A204.1 (cell line): ENCODE data around the gene ATP9A.
A peak's percentile ranks its signal among the peaks of the same experiment; 100 is the strongest.

Source experiments
- FAIRE-seq: peaks from 2 replicates; lab custom pipeline; 2012; peaks lifted over from hg19 to GRCh38; lab: Jason Lieb, UNC

ATP9A gene

GRCh38 chr20:51595744-51596143 is 172.4 kb downstream of the ATP9A start:
- no peak for FAIRE-seq

GRCh38 chr20:51595058-51595532 is 173.1 kb downstream of the ATP9A start:
- FAIRE-seq, result peak; percentile 84

GRCh38 chr20:51594236-51595057 is 173.7 kb downstream of the ATP9A start:
- no peak for FAIRE-seq

GRCh38 chr20:51593584-51593983 is 174.6 kb downstream of the ATP9A start:
- FAIRE-seq, result no peak

GRCh38 chr20:51592564-51592963 is 175.6 kb downstream of the ATP9A start:
- no peak for FAIRE-seq

GRCh38 chr20:51591871-51592270 is 176.3 kb downstream of the ATP9A start:
- no peak for FAIRE-seq

GRCh38 chr20:51588762-51589161 is 179.4 kb downstream of the ATP9A start:
- no peak for FAIRE-seq

GRCh38 chr20:51587145-51587544 is 181.0 kb downstream of the ATP9A start:
- no peak for FAIRE-seq

GRCh38 chr20:51586005-51586440 is 182.2 kb downstream of the ATP9A start:
- no peak for FAIRE-seq

GRCh38 chr20:51585148-51585547 is 183.0 kb downstream of the ATP9A start:
- no peak for FAIRE-seq

GRCh38 chr20:51584737-51585136 is 183.5 kb downstream of the ATP9A start:
- no peak for FAIRE-seq

GRCh38 chr20:51584116-51584515 is 184.1 kb downstream of the ATP9A start:
- FAIRE-seq, result no peak

GRCh38 chr20:51583499-51583898 is 184.7 kb downstream of the ATP9A start:
- no peak for FAIRE-seq

GRCh38 chr20:51583073-51583472 is 185.1 kb downstream of the ATP9A start:
- no peak for FAIRE-seq

- no peak for FAIRE-seq
Measured at GRCh38 chr20:51581571-51581970, 186.6 kb downstream of the ATP9A start.

- no peak for FAIRE-seq
Measured at GRCh38 chr20:51579137-51579536, 189.1 kb downstream of the ATP9A start.

- no peak for FAIRE-seq
Measured at GRCh38 chr20:51578145-51578459, 190.1 kb downstream of the ATP9A start.

GRCh38 chr20:51577432-51578144 is 190.6 kb downstream of the ATP9A start:
- FAIRE-seq, result no peak

GRCh38 chr20:51575486-51575885 is 192.7 kb downstream of the ATP9A start:
- no peak for FAIRE-seq

GRCh38 chr20:51574248-51575033 is 193.7 kb downstream of the ATP9A start:
- no peak for FAIRE-seq

GRCh38 chr20:51573576-51574243 is 194.5 kb downstream of the ATP9A start:
- no peak for FAIRE-seq

- no peak for FAIRE-seq
Measured at GRCh38 chr20:51571460-51571794, 196.8 kb downstream of the ATP9A start.
